SK-N-MC (cell line): Measurements from ENCODE around the gene OPRD1.
"Not testable (repeated sequence)": the region's sequence is repeated elsewhere in the genome, so short reads cannot be mapped to it uniquely, and the experiment has no call there.

ENCODE experiments used
- DNase-seq: peaks from one replicate; pipeline ENCODE4 v3.0.0-alpha.2; 2011; ENCODE audit warnings: low read depth, low spot score
- H3K27ac ChIP-seq: fragments of 200-600 bp; sonication (generic); 2 replicates; pipeline ENCODE4 v1.5.1; 2016; ENCODE audit warnings: mixed run types
- H3K36me3 ChIP-seq: fragments of 200-600 bp; sonication (generic); 2 replicates; pipeline ENCODE4 v1.6.1; 2017; ENCODE audit warnings: antibody characterized with exemption, low read length, mixed read lengths; ENCODE audit not compliant: insufficient read depth
- H3K4me3 ChIP-seq: fragments of 200-600 bp; sonication (generic); 2 replicates; pipeline ENCODE4 v1.5.1; 2016
- H3K9ac ChIP-seq: fragments of 200-600 bp; sonication (generic); 2 replicates; pipeline ENCODE4 v1.8.0; 2017; ENCODE audit warnings: mixed run types, mixed read lengths; ENCODE audit not compliant: insufficient read length
- H3K9me3 ChIP-seq: fragments of 200-600 bp; sonication (generic); 2 replicates; pipeline ENCODE4 v1.6.1; 2017; ENCODE audit warnings: low read depth, mild to moderate bottlenecking, antibody characterized with exemption, low read length, moderate library complexity, mixed read lengths
- EZH2 ChIP-seq: fragments of 200-600 bp; sonication (generic); IDR thresholded peaks from one replicate; pipeline ENCODE4 v1.6.1; 2017; ENCODE audit warnings: antibody characterized with exemption
- FOXP2 ChIP-seq: optimal IDR thresholded peaks from 2 replicates; pipeline ENCODE3; 2011; ENCODE audit warnings: mild to moderate bottlenecking, moderate library complexity; ENCODE audit not compliant: insufficient read depth; ENCODE audit errors: extremely low read length, control extremely low read depth
- POLR2AphosphoS5 ChIP-seq: IDR thresholded peaks from 2 replicates; pipeline ENCODE4 v1.6.1; 2012; ENCODE audit warnings: mild to moderate bottlenecking, low read depth, low read length, borderline replicate concordance

OPRD1 gene

DNA sequence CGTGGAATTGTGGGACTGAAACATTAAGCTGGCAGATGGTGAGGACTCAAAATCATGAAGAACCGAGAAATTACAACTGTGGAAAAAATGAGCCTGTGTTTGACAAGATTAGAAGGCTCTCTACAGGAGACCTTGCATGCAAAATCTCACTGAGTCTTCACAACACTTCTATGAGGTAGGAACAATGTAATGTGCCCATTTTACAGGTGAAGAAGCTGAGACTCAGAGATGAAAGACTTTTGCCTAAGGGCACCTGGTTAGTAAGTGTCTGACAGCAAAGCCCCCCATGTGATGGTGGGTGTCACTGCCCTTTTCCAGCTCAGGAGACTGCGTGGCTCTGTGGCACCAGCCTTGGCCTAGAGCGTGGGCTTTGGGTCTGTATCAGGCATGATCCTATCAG is 21.0 kb downstream of the OPRD1 start:
- H3K36me3 ChIP-seq: no peaks in the 10 kb centered on the region
- no peak overlapping the region for H3K27ac ChIP-seq
- H3K9ac ChIP-seq: no peak overlapping the region
- no peaks in the 10 kb centered on the region for H3K9me3 ChIP-seq
- H3K4me3 ChIP-seq: no peak overlapping the region
- TF ChIP-seq EZH2: no peak
- no peak for TF ChIP-seq FOXP2
- no peak for DNase-seq

GRCh38 chr1:28833381-28833780 is 21.4 kb downstream of the OPRD1 start:
- H3K9ac ChIP-seq: no peak overlapping the region
- no peaks in the 10 kb centered on the region for H3K9me3 ChIP-seq
- H3K4me3 ChIP-seq: no peak overlapping the region
- no peaks in the 10 kb centered on the region for H3K36me3 ChIP-seq
- H3K27ac ChIP-seq: no peak overlapping the region
- TF ChIP-seq FOXP2 (no peak), POLR2AphosphoS5 (no peak), EZH2 (no peak)
- no peak for DNase-seq

- no peak for DNase-seq
- no peak overlapping the region for H3K9ac ChIP-seq
- H3K9me3 ChIP-seq: no peaks in the 10 kb centered on the region
- no peaks in the 10 kb centered on the region for H3K36me3 ChIP-seq
- no peak overlapping the region for H3K27ac ChIP-seq
- TF ChIP-seq FOXP2 (no peak), POLR2AphosphoS5 (no peak), EZH2 (no peak)
- no peak overlapping the region for H3K4me3 ChIP-seq
Observed at GRCh38 chr1:28835237-28835650, 23.3 kb downstream of the OPRD1 start.

DNA sequence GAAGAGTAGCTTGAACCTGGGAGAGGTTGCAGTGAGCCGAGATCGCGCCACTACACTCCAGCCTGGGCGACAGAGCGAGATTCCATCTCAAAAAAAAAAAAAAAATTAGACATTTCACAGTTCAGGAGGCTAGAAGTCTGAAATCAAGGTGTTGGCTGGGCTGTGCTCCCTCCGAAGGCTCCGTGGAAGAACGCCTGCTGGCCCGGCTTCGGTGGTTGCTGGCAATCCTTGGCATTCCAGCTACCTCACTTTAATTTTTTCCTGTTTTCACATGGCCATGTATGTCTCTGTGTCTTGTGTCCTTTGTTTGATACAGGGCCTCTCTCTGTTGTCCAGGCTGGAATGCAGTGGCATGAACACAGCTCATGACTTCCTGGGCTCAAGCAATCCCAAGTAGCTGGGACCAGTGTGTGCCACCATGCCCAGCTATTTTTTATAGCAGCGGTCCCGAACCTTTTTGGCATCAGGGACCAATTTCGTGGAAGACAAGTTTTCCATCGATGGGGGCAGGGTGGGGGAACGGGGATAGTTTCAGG is 24.5 kb downstream of the OPRD1 start:
- no peak overlapping the region for H3K4me3 ChIP-seq
- H3K36me3 ChIP-seq: no peaks in the 10 kb centered on the region
- H3K9ac ChIP-seq: no peak overlapping the region
- no peaks in the 10 kb centered on the region for H3K9me3 ChIP-seq
- TF ChIP-seq FOXP2: no peak
- TF ChIP-seq POLR2AphosphoS5: no peak
- no peak for TF ChIP-seq EZH2
- DNase-seq: no peak
- no peak overlapping the region for H3K27ac ChIP-seq

GRCh38 chr1:28840928-28841544 is 29.1 kb downstream of the OPRD1 start:
- TF ChIP-seq EZH2 (no peak), POLR2AphosphoS5 (no peak), FOXP2 (no peak)
- H3K4me3 ChIP-seq: no peak overlapping the region
- DNase-seq: no peak
- H3K9me3 ChIP-seq: no peaks in the 10 kb centered on the region
- H3K9ac ChIP-seq: no peak overlapping the region
- H3K36me3 ChIP-seq: no peaks in the 10 kb centered on the region
- no peak overlapping the region for H3K27ac ChIP-seq

DNA sequence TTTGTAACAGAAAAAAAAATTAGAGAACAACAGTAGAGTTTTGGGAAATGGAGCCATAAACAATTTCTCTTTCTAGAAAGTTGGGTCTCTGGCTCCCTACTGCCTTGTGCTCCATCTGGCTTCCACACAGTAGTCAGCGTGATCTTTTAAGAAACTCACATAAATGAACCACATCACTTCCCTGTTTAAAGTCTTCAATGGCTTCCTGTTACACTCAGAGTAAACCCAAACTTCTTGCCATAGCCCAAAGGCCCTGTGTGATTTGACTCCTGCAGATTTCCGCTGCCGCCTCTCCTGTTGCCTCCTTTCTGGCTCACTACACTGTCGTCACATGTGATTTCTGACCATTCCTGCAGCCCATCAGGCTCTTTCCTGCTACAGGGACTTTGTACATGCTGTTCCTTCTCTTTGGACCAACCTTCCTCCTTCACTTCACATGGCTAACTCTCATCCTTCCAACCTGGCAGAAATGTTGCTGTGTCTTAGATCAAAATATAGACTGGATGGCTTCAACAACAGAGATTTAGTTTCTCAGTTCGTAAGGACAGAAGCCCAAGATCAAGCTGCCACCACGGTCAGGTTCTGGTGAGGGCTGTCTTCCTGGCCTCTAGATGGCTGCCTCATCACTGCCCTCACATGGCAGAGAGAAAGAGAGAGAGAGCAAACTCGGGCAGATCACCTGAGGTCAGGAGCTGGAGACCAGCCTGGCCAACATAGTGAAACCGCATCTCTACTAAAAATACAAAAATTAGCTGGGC is 34.0 kb downstream of the OPRD1 start:
- no peak for DNase-seq
- H3K27ac ChIP-seq: no peak overlapping the region
- H3K36me3 ChIP-seq: no peaks in the 10 kb centered on the region
- no peak overlapping the region for H3K4me3 ChIP-seq
- H3K9me3 ChIP-seq: no peaks in the 10 kb centered on the region
- no peak overlapping the region for H3K9ac ChIP-seq
- TF ChIP-seq EZH2: no peak

- not testable (repeated sequence) for DNase-seq, H3K9ac ChIP-seq, H3K9me3 ChIP-seq, H3K4me3 ChIP-seq, H3K36me3 ChIP-seq, H3K27ac ChIP-seq
Observed at GRCh38 chr1:28847207-28847606, 35.2 kb downstream of the OPRD1 start.

DNA sequence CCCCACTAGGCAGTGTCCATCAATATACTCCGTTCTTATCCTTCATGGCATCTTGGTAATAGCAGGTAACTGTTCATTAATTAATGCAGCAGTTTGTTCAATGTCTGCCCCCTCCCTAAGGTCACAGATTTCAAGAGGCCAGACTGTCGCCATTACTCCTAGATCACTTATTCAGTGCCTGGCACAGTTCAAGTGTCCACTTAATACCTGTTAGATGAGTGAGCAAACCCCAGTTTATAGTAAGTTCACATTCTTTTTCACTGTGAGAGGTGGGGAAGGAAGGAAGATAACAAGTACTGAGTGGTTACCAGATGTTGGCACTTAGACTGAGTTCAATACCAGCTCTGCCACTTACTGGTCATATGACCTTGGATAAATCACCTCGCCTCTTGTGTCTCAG is 36.4 kb downstream of the OPRD1 start:
- no peak for DNase-seq
- Histone ChIP-seq H3K9me3 (no peaks in the 10 kb centered on the region), H3K4me3 (no peak overlapping the region), H3K27ac (no peak overlapping the region), H3K9ac (no peak overlapping the region), H3K36me3 (no peaks in the 10 kb centered on the region)
- TF ChIP-seq POLR2AphosphoS5 (no peak), EZH2 (no peak), FOXP2 (no peak)
